ENCODE data around the gene RXRA.

Gene RXRA

DNA sequence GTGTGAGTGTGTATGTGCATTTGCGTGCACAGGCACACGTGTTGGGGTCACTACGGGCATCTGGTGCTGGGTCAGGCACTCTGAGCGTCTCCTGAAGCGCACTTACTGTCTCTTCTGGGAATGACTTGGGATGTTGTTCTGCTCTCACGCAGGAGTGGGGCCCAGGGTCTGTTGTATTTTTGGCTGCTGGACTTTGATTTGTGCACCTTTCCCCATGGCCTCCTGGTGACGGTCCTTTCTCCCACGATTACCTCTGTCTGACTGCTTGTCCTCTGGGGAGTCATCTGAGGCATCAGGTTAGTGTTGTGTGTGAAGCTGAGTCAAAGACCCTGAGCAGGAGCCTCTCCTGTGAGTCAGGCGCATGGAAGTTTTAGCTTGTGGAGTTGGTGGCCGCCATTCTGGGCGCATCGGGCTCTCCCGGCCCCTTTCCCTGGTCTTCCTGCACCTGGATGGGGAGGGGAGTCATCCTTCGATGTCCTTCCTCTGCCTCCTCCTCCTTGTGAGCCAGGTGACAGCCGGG is 62.1 kb downstream of the RXRA start (continued):
- no peak for TF ChIP-seq ZNF654 (tag by site-specific recombination; IDR thresholded peaks at IDR 0.05; ENCODE audit: low read depth)

DNA sequence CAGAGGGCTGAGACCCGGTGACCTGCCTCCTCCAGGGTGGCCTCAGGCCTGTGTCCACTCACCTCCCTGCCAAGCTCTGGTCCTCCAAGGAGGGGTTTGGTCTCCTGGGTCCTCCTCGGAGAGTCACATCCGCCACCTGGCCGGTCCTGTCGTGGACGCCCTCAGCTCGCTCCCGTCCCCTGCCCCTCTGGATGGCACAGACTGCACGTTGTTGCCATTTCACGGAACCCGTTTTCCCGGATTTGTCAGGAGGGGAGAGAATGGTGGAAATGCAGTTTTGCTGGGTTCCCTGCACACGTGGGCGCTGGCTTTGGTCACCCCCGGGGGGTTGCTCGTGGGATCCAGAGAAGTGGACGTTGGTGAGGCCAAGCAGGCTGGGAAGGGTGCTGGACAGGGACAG is 62.7 kb downstream of the RXRA start:
- Histone ChIP-seq H3K4me3 (ENCODE audit: low read depth, low read length) (no peak overlapping the region), H3K36me3 (ENCODE audit: control insufficient read depth in 2 of 2, insufficient read depth in 1 of 2, low read length in 2 of 2) (no peaks in the 10 kb centered on the region), H3K9me3 (ENCODE audit: control insufficient read depth, insufficient read depth, low read depth, low read length) (no peaks in the 10 kb centered on the region), H3K27ac (ENCODE audit: extremely low read depth, low read depth, low read length) (no peak overlapping the region), H3K4me1 (ENCODE audit: control insufficient read depth, insufficient read depth, low read length) (no peaks in the 10 kb centered on the region)
- POLR2A ChIA-PET: no interaction called here
- TF ChIP-seq ZNF223 (tag by site-specific recombination; IDR thresholded peaks at IDR 0.05) (no peak), ZNF837 (tag by site-specific recombination; IDR thresholded peaks at IDR 0.05) (no peak), HOXA7 (CRISPR knock-in tag; IDR thresholded peaks at IDR 0.05; ENCODE audit: borderline replicate concordance) (no peak), ZNF664 (tag by site-specific recombination; IDR thresholded peaks at IDR 0.05) (no peak), SP3 (tag by site-specific recombination; IDR thresholded peaks at IDR 0.05) (no peak), ZNF404 (tag by site-specific recombination; IDR thresholded peaks at IDR 0.05) (no peak), ZNF76 (tag by site-specific recombination; IDR thresholded peaks at IDR 0.05; ENCODE audit: borderline replicate concordance, low read depth) (no peak), ZNF175 (tag by site-specific recombination; IDR thresholded peaks at IDR 0.05) (no peak), ZNF23 (tag by site-specific recombination; IDR thresholded peaks at IDR 0.05; ENCODE audit: borderline replicate concordance) (no peak), ZNF335 (tag by site-specific recombination; conservative IDR thresholded peaks at IDR 0.05) (no peak), ZNF48 (tag by site-specific recombination; IDR thresholded peaks at IDR 0.05) (no peak), ZNF391 (tag by site-specific recombination; IDR thresholded peaks at IDR 0.05; ENCODE audit: borderline replicate concordance, low read depth) (no peak), ZNF768 (tag by site-specific recombination; IDR thresholded peaks at IDR 0.05) (no peak), SALL2 (tag by site-specific recombination; IDR thresholded peaks at IDR 0.05; ENCODE audit: borderline replicate concordance) (no peak)
- TF ChIP-seq, protein P1, sequence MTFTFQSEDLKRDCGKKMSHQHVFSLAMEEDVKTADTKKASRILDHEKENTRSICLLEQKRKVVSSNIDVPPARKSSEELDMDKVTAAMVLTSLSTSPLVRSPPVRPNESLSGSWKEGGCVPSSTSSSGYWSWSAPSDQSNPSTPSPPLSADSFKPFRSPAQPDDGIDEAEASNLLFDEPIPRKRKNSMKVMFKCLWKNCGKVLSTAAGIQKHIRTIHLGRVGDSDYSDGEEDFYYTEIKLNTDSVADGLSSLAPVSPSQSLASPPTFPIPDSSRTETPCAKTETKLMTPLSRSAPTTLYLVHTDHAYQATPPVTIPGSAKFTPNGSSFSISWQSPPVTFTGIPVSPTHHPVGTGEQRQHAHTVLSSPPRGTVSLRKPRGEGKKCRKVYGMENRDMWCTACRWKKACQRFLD (tag by site-specific recombination; IDR thresholded peaks at IDR 0.05): no peak
- TF ChIP-seq, protein P2, sequence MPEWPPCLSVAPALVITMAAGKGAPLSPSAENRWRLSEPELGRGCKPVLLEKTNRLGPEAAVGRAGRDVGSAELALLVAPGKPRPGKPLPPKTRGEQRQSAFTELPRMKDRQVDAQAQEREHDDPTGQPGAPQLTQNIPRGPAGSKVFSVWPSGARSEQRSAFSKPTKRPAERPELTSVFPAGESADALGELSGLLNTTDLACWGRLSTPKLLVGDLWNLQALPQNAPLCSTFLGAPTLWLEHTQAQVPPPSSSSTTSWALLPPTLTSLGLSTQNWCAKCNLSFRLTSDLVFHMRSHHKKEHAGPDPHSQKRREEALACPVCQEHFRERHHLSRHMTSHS (tag by site-specific recombination; IDR thresholded peaks at IDR 0.05): no peak
- TF ChIP-seq, protein P3, sequence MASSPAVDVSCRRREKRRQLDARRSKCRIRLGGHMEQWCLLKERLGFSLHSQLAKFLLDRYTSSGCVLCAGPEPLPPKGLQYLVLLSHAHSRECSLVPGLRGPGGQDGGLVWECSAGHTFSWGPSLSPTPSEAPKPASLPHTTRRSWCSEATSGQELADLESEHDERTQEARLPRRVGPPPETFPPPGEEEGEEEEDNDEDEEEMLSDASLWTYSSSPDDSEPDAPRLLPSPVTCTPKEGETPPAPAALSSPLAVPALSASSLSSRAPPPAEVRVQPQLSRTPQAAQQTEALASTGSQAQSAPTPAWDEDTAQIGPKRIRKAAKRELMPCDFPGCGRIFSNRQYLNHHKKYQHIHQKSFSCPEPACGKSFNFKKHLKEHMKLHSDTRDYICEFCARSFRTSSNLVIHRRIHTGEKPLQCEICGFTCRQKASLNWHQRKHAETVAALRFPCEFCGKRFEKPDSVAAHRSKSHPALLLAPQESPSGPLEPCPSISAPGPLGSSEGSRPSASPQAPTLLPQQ (tag by site-specific recombination; IDR thresholded peaks at IDR 0.05): no peak
- TF ChIP-seq, protein P4, sequence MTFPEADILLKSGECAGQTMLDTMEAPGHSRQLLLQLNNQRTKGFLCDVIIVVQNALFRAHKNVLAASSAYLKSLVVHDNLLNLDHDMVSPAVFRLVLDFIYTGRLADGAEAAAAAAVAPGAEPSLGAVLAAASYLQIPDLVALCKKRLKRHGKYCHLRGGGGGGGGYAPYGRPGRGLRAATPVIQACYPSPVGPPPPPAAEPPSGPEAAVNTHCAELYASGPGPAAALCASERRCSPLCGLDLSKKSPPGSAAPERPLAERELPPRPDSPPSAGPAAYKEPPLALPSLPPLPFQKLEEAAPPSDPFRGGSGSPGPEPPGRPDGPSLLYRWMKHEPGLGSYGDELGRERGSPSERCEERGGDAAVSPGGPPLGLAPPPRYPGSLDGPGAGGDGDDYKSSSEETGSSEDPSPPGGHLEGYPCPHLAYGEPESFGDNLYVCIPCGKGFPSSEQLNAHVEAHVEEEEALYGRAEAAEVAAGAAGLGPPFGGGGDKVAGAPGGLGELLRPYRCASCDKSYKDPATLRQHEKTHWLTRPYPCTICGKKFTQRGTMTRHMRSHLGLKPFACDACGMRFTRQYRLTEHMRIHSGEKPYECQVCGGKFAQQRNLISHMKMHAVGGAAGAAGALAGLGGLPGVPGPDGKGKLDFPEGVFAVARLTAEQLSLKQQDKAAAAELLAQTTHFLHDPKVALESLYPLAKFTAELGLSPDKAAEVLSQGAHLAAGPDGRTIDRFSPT (tag by site-specific recombination; IDR thresholded peaks at IDR 0.05): no peak
- TF ChIP-seq, protein P5, sequence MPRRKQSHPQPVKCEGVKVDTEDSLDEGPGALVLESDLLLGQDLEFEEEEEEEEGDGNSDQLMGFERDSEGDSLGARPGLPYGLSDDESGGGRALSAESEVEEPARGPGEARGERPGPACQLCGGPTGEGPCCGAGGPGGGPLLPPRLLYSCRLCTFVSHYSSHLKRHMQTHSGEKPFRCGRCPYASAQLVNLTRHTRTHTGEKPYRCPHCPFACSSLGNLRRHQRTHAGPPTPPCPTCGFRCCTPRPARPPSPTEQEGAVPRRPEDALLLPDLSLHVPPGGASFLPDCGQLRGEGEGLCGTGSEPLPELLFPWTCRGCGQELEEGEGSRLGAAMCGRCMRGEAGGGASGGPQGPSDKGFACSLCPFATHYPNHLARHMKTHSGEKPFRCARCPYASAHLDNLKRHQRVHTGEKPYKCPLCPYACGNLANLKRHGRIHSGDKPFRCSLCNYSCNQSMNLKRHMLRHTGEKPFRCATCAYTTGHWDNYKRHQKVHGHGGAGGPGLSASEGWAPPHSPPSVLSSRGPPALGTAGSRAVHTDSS (tag by site-specific recombination; IDR thresholded peaks at IDR 0.05): no peak
- CTCF ChIA-PET: no interaction called here

Data from HEK293 (cell line).